ENCODE data around the gene CHRD. TPM values are rescaled to one million over a fixed set of nuclear protein-coding genes. Genes with fewer than 3 reads are reported as not detected.

The CHRD gene
- total and polyA plus RNA-seq, 9 of the 15 experiments (the other 6 are each of a cell fraction or from before 2014, with no cell fraction given), result 0.11 to 1.3 (median 0.59) TPM; not detected in 3

DNA sequence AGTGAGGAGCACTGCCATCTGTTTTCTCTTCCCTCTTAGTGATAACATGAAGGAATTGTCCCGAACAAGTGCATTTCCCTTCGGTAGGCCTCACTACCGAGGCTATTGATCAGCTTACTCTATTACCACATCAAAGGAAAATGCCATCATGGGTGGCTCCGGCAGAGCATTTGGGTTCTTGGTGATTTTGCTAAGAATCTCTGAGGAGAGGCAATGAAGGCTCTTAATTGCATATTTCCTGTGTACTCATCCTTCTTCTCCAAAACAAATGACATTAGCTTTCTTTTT lies 35.3 kb downstream of the CHRD start:
- no peaks in the 10 kb centered on the region; the same call in 1 of the 2 replicates for H4K20me1 ChIP-seq (replicated peaks; ENCODE audit: control insufficient read depth, insufficient read depth, low read length)
- TF ChIP-seq MYNN (IDR thresholded peaks at IDR 0.05) (no peak), MYNN (CRISPR knock-in tag; IDR thresholded peaks at IDR 0.05) (no peak), STAG1 (CRISPR knock-in tag; IDR thresholded peaks at IDR 0.05; ENCODE audit: borderline replicate concordance) (no peak), CHD2 (IDR thresholded peaks at IDR 0.05; ENCODE audit: low read depth, low read length) (no peak), ZNF785 (CRISPR knock-in tag; IDR thresholded peaks at IDR 0.05) (no peak), IFI16 (CRISPR knock-in tag; IDR thresholded peaks at IDR 0.05) (no peak), ZNF311 (CRISPR knock-in tag; IDR thresholded peaks at IDR 0.05) (no peak), ARID2 (IDR thresholded peaks at IDR 0.05) (no peak), ZNF23 (CRISPR knock-in tag; IDR thresholded peaks at IDR 0.05) (no peak), NONO (IDR thresholded peaks at IDR 0.05; ENCODE audit: low read depth in 2 of 2, low read length in 1 of 2) (no peak), ZNF830 (CRISPR knock-in tag; IDR thresholded peaks at IDR 0.05) (no peak), RFX7 (CRISPR knock-in tag; IDR thresholded peaks at IDR 0.05) (no peak), TEAD1 (CRISPR knock-in tag; IDR thresholded peaks at IDR 0.05) (no peak), MEF2A (IDR thresholded peaks at IDR 0.05; ENCODE audit: control insufficient read depth, low read depth, low read length) (no peak), GATA2 (CRISPR knock-in tag; IDR thresholded peaks at IDR 0.05) (no peak), ZKSCAN3 (CRISPR knock-in tag; IDR thresholded peaks at IDR 0.05) (no peak), RBM25 (IDR thresholded peaks at IDR 0.05; ENCODE audit: low read depth, low read length, severe bottlenecking) (no peak), SOX6 (IDR thresholded peaks at IDR 0.05) (no peak)
- TF ChIP-seq, protein P1, sequence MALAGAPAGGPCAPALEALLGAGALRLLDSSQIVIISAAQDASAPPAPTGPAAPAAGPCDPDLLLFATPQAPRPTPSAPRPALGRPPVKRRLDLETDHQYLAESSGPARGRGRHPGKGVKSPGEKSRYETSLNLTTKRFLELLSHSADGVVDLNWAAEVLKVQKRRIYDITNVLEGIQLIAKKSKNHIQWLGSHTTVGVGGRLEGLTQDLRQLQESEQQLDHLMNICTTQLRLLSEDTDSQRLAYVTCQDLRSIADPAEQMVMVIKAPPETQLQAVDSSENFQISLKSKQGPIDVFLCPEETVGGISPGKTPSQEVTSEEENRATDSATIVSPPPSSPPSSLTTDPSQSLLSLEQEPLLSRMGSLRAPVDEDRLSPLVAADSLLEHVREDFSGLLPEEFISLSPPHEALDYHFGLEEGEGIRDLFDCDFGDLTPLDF (CRISPR knock-in tag; IDR thresholded peaks at IDR 0.05), result no peak
- TF ChIP-seq, protein P2, sequence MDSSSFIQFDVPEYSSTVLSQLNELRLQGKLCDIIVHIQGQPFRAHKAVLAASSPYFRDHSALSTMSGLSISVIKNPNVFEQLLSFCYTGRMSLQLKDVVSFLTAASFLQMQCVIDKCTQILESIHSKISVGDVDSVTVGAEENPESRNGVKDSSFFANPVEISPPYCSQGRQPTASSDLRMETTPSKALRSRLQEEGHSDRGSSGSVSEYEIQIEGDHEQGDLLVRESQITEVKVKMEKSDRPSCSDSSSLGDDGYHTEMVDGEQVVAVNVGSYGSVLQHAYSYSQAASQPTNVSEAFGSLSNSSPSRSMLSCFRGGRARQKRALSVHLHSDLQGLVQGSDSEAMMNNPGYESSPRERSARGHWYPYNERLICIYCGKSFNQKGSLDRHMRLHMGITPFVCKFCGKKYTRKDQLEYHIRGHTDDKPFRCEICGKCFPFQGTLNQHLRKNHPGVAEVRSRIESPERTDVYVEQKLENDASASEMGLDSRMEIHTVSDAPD (CRISPR knock-in tag; IDR thresholded peaks at IDR 0.05), result no peak
- BruUV-seq (replicated peaks), result no TSS peak
- ChIA-PET POLR2A (interaction anchor here (0.7 kb wide), 1 partner anchor 611 kb away, joined by 3 read pairs; no protein-coding TSS in a partner anchor), CTCF (ENCODE audit: low intra/inter-chr PET ratio) (no interaction called here)
- H3K36me3 ChIP-seq (ENCODE audit: control insufficient read depth, insufficient read depth, low read length), result no peaks in the 10 kb centered on the region
- 0% methylated on average over 4 of the region's 4 CpGs for WGBS (ENCODE audit: insufficient coverage, low coverage, missing lambda C conversion rate)
- H3K9me3 ChIP-seq (replicated peaks; ENCODE audit: control insufficient read depth, insufficient read depth, low read depth, low read length), result no peaks in the 10 kb centered on the region
- H2AFZ ChIP-seq (ENCODE audit: low read depth, low read length), result no peak overlapping the region
- H3K27ac ChIP-seq (ENCODE audit: extremely low read depth, low read depth, low read length), result no peak overlapping the region
- H3K27me3 ChIP-seq (ENCODE audit: control insufficient read depth in 2 of 2, insufficient read depth in 2 of 2, low read length in 2 of 2), result peaks cover 5 to 56% of the 10 kb centered on the region in 2 experiments
- H3K9ac ChIP-seq (ENCODE audit: insufficient read depth in 1 of 2, low read depth in 2 of 2, low read length in 2 of 2), result no peak overlapping the region
- H3K4me1 ChIP-seq (replicated peaks in 1 of 2; ENCODE audit: control insufficient read depth in 2 of 2, insufficient read depth in 2 of 2, low read length in 2 of 2), result no peaks in the 10 kb centered on the region
- no peak overlapping the region for H3K4me3 ChIP-seq
- in situ Hi-C loops (cut with MboI) (loop anchor here (5.0 to 25.0 kb wide), 2 partner anchors 43 to 372 kb away; no protein-coding TSS in a partner anchor), intact Hi-C loops (cut with micrococcal nuclease) (no loop called here)
- no peaks in the 10 kb centered on the region for H3K79me2 ChIP-seq (ENCODE audit: control insufficient read depth, insufficient read depth, low read length)
- ATAC-seq (no peak), FAIRE-seq (no peak), DNase-seq (ENCODE audit: extremely low read depth in 1 of 4, low spot score in 3 of 4) (no peak)
- no peaks in the 10 kb centered on the region for H3K9me1 ChIP-seq (ENCODE audit: control insufficient read depth, insufficient read depth, low read length)
- no peak overlapping the region for H3K4me2 ChIP-seq (ENCODE audit: insufficient read depth, low read length)

Measured in K562 (cell line).